Omental fat pad (tissue), 4 donors: ENCODE results near the gene DNAH17. TPM values are rescaled to one million over a fixed set of nuclear protein-coding genes. Genes with fewer than 3 reads are reported as not detected.

Experiments used
- ATAC-seq: fragments of 150-250 bp; one replicate; pipeline ENCODE4 v1.9.1; 2016; ENCODE audit warnings: mild to moderate bottlenecking, moderate library complexity; ENCODE audit not compliant: low FRiP score
- DNase-seq: peaks from one replicate; pipeline ENCODE4 v3.0.0-alpha.2; 2019; ENCODE audit warnings: low spot score
- CTCF ChIP-seq, 3 donors: fragments of 450-650 bp; IDR thresholded peaks; one replicate each; pipeline ENCODE4 v1.5.1; 2016 to 2017; ENCODE audit warnings: antibody characterized with exemption in 3 of 3, mild to moderate bottlenecking in 3 of 3, moderate library complexity in 2 of 3
- total RNA-seq, 4 donors: library from RNA; depleted of rRNA; stranded (reverse); fragments of >200 nt; gene quantifications; one replicate each; pipeline ENCODE4 v1.1.0, GENCODE V29; 2016

DNAH17 gene
- total RNA-seq, 4 donors from 2014 or later = 0.24 to 1.4 (median 0.34) TPM

- DNase-seq = no peak
- no peak for ATAC-seq
- TF ChIP-seq CTCF (IDR thresholded peaks at IDR 0.05) = no peak
These were observed 18.9 kb downstream of the DNAH17 start for GRCh38 chr17:78558181-78558850.

- DNase-seq (no peak), ATAC-seq (no peak)
- TF ChIP-seq CTCF (IDR thresholded peaks at IDR 0.05) = no peak
These were observed 19.6 kb downstream of the DNAH17 start for GRCh38 chr17:78557598-78558039.

DNA sequence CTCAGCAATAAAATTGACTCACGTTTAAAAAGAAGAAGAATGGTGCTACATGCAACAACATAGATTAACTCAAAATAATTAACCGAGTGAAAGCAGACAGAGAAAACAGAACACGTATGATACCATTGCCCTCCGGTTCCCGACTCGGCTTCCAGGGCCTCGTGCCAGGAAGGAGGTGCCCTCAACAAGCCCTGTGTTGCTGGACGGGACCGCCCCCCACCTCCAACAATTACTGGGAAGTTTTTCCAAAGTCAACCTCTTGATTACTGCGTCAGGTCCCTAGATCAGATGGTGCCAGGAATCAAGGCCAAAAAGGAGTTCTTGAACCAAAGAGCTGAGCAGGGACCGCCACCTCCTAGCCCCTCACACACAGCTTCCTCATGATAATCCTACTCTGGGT, 20.4 kb downstream of the DNAH17 start:
- TF ChIP-seq CTCF (IDR thresholded peaks at IDR 0.05) = no peak
- DNase-seq (no peak), ATAC-seq (no peak)

- DNase-seq (no peak), ATAC-seq (no peak)
- no peak for TF ChIP-seq CTCF (IDR thresholded peaks at IDR 0.05)
These were observed 21.3 kb downstream of the DNAH17 start for GRCh38 chr17:78555746-78556401.

DNA sequence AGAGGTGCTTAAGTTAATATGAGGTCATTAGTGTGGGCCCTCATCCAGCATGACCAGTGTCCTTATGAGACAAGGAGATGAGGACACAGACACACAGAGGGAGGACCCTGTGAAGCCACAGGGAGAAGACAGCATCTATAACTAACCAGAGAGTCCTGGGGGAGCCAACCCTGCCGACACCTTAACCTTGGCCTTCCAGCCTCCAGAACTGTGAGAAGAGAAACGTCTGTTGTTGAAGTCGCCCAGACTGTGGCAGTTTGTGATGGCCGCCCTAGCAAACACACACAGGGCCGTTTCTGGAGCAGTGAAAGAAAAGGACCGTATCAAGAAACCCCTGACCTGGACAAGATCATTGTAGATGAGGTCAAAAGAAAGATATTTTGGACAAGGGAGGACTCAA, 26.7 kb downstream of the DNAH17 start:
- TF ChIP-seq CTCF (IDR thresholded peaks at IDR 0.05) = no peak
- DNase-seq = no peak
- ATAC-seq = no peak

DNA sequence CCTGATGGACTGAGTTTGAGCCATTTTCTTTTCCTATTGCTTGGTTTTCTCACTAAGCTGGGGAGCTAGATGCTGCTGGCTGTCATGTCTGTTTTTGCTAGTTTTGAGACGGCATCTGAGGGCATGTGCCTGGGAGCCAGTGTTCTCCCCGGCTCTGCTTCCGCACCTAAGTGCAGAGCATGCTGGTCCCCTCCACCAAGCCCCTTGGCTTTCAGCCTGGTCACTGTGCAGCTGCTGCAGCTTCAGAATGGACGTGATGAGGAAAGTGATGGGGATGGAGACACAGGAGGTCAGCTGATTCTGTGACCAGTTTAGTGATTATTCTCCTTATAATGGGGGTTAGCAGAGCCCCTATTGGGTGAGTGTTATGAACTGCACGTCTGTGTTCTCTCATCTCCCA, 28.5 kb downstream of the DNAH17 start:
- TF ChIP-seq CTCF (IDR thresholded peaks at IDR 0.05) = no peak
- DNase-seq (no peak), ATAC-seq (no peak)

- no peak for DNase-seq
- no peak for ATAC-seq
- TF ChIP-seq CTCF (IDR thresholded peaks at IDR 0.05) = no peak
These were observed 30.2 kb downstream of the DNAH17 start for GRCh38 chr17:78547035-78547434.
